ENCODE measurements around the gene RIPK4.

Gene RIPK4

GRCh38 chr21:41752231-41752681 is 14.6 kb downstream of the RIPK4 start:
- no peak for DNase-seq

GRCh38 chr21:41751611-41752011 is 15.2 kb downstream of the RIPK4 start:
- peak; percentile 83 for DNase-seq

GRCh38 chr21:41750532-41751151 is 16.2 kb downstream of the RIPK4 start:
- no peak for DNase-seq

- no peak for DNase-seq
These were observed 16.8 kb downstream of the RIPK4 start for GRCh38 chr21:41750051-41750450.

- DNase-seq: no peak
These were observed 17.6 kb downstream of the RIPK4 start for GRCh38 chr21:41749286-41749685.

- DNase-seq: no peak
These were observed 18.7 kb downstream of the RIPK4 start for GRCh38 chr21:41747943-41748738.

- no peak for DNase-seq
These were observed 20.2 kb downstream of the RIPK4 start for GRCh38 chr21:41746744-41747006.

- no peak for DNase-seq
These were observed 20.7 kb downstream of the RIPK4 start for GRCh38 chr21:41745971-41746743.

- DNase-seq: no peak
These were observed 21.6 kb downstream of the RIPK4 start for GRCh38 chr21:41745026-41745820.

GRCh38 chr21:41744028-41744930 is 22.6 kb downstream of the RIPK4 start:
- DNase-seq: no peak

GRCh38 chr21:41743321-41744027 is 23.4 kb downstream of the RIPK4 start:
- DNase-seq: no peak

- DNase-seq: no peak
These were observed 24.6 kb downstream of the RIPK4 start for GRCh38 chr21:41742073-41742875.

GRCh38 chr21:41741253-41742072 is 25.4 kb downstream of the RIPK4 start:
- DNase-seq: no peak

GRCh38 chr21:41740604-41741252 is 26.1 kb downstream of the RIPK4 start:
- no peak for DNase-seq

GRCh38 chr21:41739936-41740335 is 26.9 kb downstream of the RIPK4 start:
- DNase-seq: no peak

GRCh38 chr21:41739011-41739410 is 27.8 kb downstream of the RIPK4 start:
- no peak for DNase-seq

- DNase-seq: no peak
These were observed 29.1 kb downstream of the RIPK4 start for GRCh38 chr21:41737651-41738324.

GRCh38 chr21:41736423-41736822 is 30.4 kb downstream of the RIPK4 start:
- no peak for DNase-seq

All from NCI-H1105 treated with DMSO at 0.1 percent for 48 hours (cell line).